ENCODE data around the gene TLR9. TPM values are rescaled to one million over a fixed set of nuclear protein-coding genes. Genes with fewer than 3 reads are reported as not detected.

Gene TLR9
- total and polyA plus RNA-seq, 2 donors from 2014 or later, result 0.94 TPM; not detected in 1

- Histone ChIP-seq H3K4me3 (ENCODE audit: low read length in 3 of 3) (no peak overlapping the region), H3K36me3 (ENCODE audit: control insufficient read depth in 2 of 3, insufficient read depth in 3 of 3, low read length in 3 of 3) (peaks cover 0 to 19% (median 14%) of the 10 kb centered on the region in 3 donors), H3K9ac (ENCODE audit: low read length in 3 of 3) (no peak overlapping the region), H3K4me1 (ENCODE audit: control insufficient read depth in 2 of 3, insufficient read depth in 2 of 3, low read depth in 1 of 3, low read length in 3 of 3) (peaks cover 0 to 15% (median 4%) of the 10 kb centered on the region in 3 donors), H3K27me3 (ENCODE audit: control insufficient read depth, insufficient read depth, low read length) (no peaks in the 10 kb centered on the region), H3K27ac (ENCODE audit: low read depth in 2 of 2, low read length in 2 of 2) (no peak overlapping the region), H3K9me3 (ENCODE audit: control insufficient read depth in 2 of 3, insufficient read depth in 1 of 3, low read length in 3 of 3) (no peaks in the 10 kb centered on the region)
- DNase-seq, result peak in 1 of 5 donors; percentile 42
- intact Hi-C loops (cut with DNase I), result no loop called here
- no peak for TF ChIP-seq CTCF (IDR thresholded peaks at IDR 0.05; ENCODE audit: borderline replicate concordance, extremely low read depth, insufficient read depth)
- FAIRE-seq, result no peak
Measured at GRCh38 chr3:52232279-52233107, 7.0 kb upstream of the TLR9 start.

GRCh38 chr3:52231502-52232278 lies 6.2 kb upstream of the TLR9 start:
- DNase-seq, result peak in 3 of 5 donors; percentile 60 to 71 (median 62)
- no peak overlapping the region for H3K9ac ChIP-seq (ENCODE audit: low read length in 3 of 3)
- H3K4me1 ChIP-seq (ENCODE audit: control insufficient read depth in 2 of 3, insufficient read depth in 2 of 3, low read depth in 1 of 3, low read length in 3 of 3), result peaks cover 0 to 8% (median 0%) of the 10 kb centered on the region in 3 donors
- no peaks in the 10 kb centered on the region for H3K27me3 ChIP-seq (ENCODE audit: control insufficient read depth, insufficient read depth, low read length)
- no peaks in the 10 kb centered on the region for H3K9me3 ChIP-seq (ENCODE audit: control insufficient read depth in 2 of 3, insufficient read depth in 1 of 3, low read length in 3 of 3)
- intact Hi-C loops (cut with DNase I), result no loop called here
- FAIRE-seq, result no peak
- H3K4me3 ChIP-seq (ENCODE audit: low read length in 3 of 3), result no peak overlapping the region
- TF ChIP-seq CTCF (IDR thresholded peaks at IDR 0.05; ENCODE audit: borderline replicate concordance, extremely low read depth, insufficient read depth), result peak; percentile 78
- H3K27ac ChIP-seq (ENCODE audit: low read depth in 2 of 2, low read length in 2 of 2), result no peak overlapping the region
- peaks cover 0 to 19% (median 14%) of the 10 kb centered on the region in 3 donors for H3K36me3 ChIP-seq (ENCODE audit: control insufficient read depth in 2 of 3, insufficient read depth in 3 of 3, low read length in 3 of 3)

- intact Hi-C loops (cut with DNase I), result no loop called here
- peaks cover 0 to 19% (median 14%) of the 10 kb centered on the region in 3 donors for H3K36me3 ChIP-seq (ENCODE audit: control insufficient read depth in 2 of 3, insufficient read depth in 3 of 3, low read length in 3 of 3)
Measured at GRCh38 chr3:52230889-52231499, 5.5 kb upstream of the TLR9 start.

More at GRCh38 chr3:52230889-52231499, 5.5 kb upstream of the TLR9 start:
- no peaks in the 10 kb centered on the region for H3K27me3 ChIP-seq (ENCODE audit: control insufficient read depth, insufficient read depth, low read length)
- H3K4me3 ChIP-seq (ENCODE audit: low read length in 3 of 3), result no peak overlapping the region
- no peak for TF ChIP-seq CTCF (IDR thresholded peaks at IDR 0.05; ENCODE audit: borderline replicate concordance, extremely low read depth, insufficient read depth)
- H3K27ac ChIP-seq (ENCODE audit: low read depth in 2 of 2, low read length in 2 of 2), result no peak overlapping the region
- DNase-seq, result peak in 1 of 5 donors; percentile 43
- H3K9me3 ChIP-seq (ENCODE audit: control insufficient read depth in 2 of 3, insufficient read depth in 1 of 3, low read length in 3 of 3), result no peaks in the 10 kb centered on the region
- no peak overlapping the region for H3K9ac ChIP-seq (ENCODE audit: low read length in 3 of 3)
- FAIRE-seq, result no peak
- H3K4me1 ChIP-seq (ENCODE audit: control insufficient read depth in 2 of 3, insufficient read depth in 2 of 3, low read depth in 1 of 3, low read length in 3 of 3), result peaks cover 0 to 3% (median 0%) of the 10 kb centered on the region in 3 donors

Measured in kidney (tissue), 14 donors.